ENCODE data around the gene RABGAP1L.
A peak's percentile ranks its signal among the peaks of the same experiment; 100 is the strongest.
"Not testable (repeated sequence)": the region's sequence is repeated elsewhere in the genome, so short reads cannot be mapped to it uniquely, and the experiment has no call there.

The RABGAP1L gene

GRCh38 chr1:174230399-174230798 lies 71.1 kb downstream of the RABGAP1L start:
- TF ChIP-seq CTCF (IDR thresholded peaks at IDR 0.05; ENCODE audit: unreplicated experiment in 3 of 3) = no peak
- Mint-ChIP-seq H3K36me3 (ENCODE audit: low read depth) (peaks cover 33% of the 10 kb centered on the region), H3K4me3 (no peak overlapping the region), H3K9me3 (peaks cover 11% of the 10 kb centered on the region), H3K27me3 (ENCODE audit: low read depth) (no peaks in the 10 kb centered on the region), H3K27ac (no peak overlapping the region), H3K4me1 (peaks cover 5% of the 10 kb centered on the region)

- Mint-ChIP-seq H3K27me3 (ENCODE audit: low read depth) (no peaks in the 10 kb centered on the region), H3K4me3 (no peak overlapping the region), H3K4me1 (peaks cover 3% of the 10 kb centered on the region), H3K9me3 (peaks cover 11% of the 10 kb centered on the region), H3K27ac (no peak overlapping the region), H3K36me3 (ENCODE audit: low read depth) (peaks cover 27% of the 10 kb centered on the region)
- no peak for TF ChIP-seq CTCF (IDR thresholded peaks at IDR 0.05; ENCODE audit: unreplicated experiment in 3 of 3)
Observed at GRCh38 chr1:174232761-174233160, 73.4 kb downstream of the RABGAP1L start.

GRCh38 chr1:174238845-174239501 lies 79.7 kb downstream of the RABGAP1L start:
- not testable (repeated sequence) for H3K9me3 Mint-ChIP-seq

GRCh38 chr1:174239541-174239940 lies 80.2 kb downstream of the RABGAP1L start:
- no peaks in the 10 kb centered on the region for H3K27me3 Mint-ChIP-seq (ENCODE audit: low read depth)
- peak overlapping the region in 1 of 3 experiments; percentile 37 for H3K27ac Mint-ChIP-seq
- H3K36me3 Mint-ChIP-seq (ENCODE audit: low read depth) = peaks cover 18% of the 10 kb centered on the region
- peaks cover 4% of the 10 kb centered on the region for H3K9me3 Mint-ChIP-seq
- TF ChIP-seq CTCF (IDR thresholded peaks at IDR 0.05; ENCODE audit: unreplicated experiment in 3 of 3) = no peak
- no peaks in the 10 kb centered on the region for H3K4me1 Mint-ChIP-seq
- H3K4me3 Mint-ChIP-seq = peak overlapping the region in 1 of 3 experiments; percentile 44

More at GRCh38 chr1:174238845-174239501, 79.7 kb downstream of the RABGAP1L start:
- H3K27ac Mint-ChIP-seq = peak overlapping the region in 2 of 3 experiments; percentile 18 to 37
- H3K27me3 Mint-ChIP-seq (ENCODE audit: low read depth); H3K4me1 Mint-ChIP-seq: not testable (repeated sequence)
- peak overlapping the region; percentile 44 to 47 (median 47) for H3K4me3 Mint-ChIP-seq
- H3K36me3 Mint-ChIP-seq (ENCODE audit: low read depth) = peaks cover 15% of the 10 kb centered on the region

- no peak for TF ChIP-seq CTCF (IDR thresholded peaks at IDR 0.05; ENCODE audit: unreplicated experiment in 3 of 3)
- Mint-ChIP-seq H3K36me3 (ENCODE audit: low read depth) (peaks cover 22% of the 10 kb centered on the region), H3K27me3 (ENCODE audit: low read depth) (no peaks in the 10 kb centered on the region), H3K9me3 (peaks cover 4% of the 10 kb centered on the region), H3K27ac (no peak overlapping the region), H3K4me3 (no peak overlapping the region), H3K4me1 (no peaks in the 10 kb centered on the region)
Observed at GRCh38 chr1:174242856-174243255, 83.5 kb downstream of the RABGAP1L start.

- H3K36me3 Mint-ChIP-seq (ENCODE audit: low read depth) = peaks cover 19% of the 10 kb centered on the region
- peaks cover 4% of the 10 kb centered on the region for H3K9me3 Mint-ChIP-seq
- no peaks in the 10 kb centered on the region for H3K27me3 Mint-ChIP-seq (ENCODE audit: low read depth)
- no peak overlapping the region for H3K4me3 Mint-ChIP-seq
- no peaks in the 10 kb centered on the region for H3K4me1 Mint-ChIP-seq
- TF ChIP-seq CTCF (IDR thresholded peaks at IDR 0.05; ENCODE audit: unreplicated experiment in 3 of 3) = no peak
- no peak overlapping the region for H3K27ac Mint-ChIP-seq
Observed at GRCh38 chr1:174243451-174244000, 84.2 kb downstream of the RABGAP1L start.
